ENCODE measurements around the gene PLXNA1.

Gene PLXNA1

GRCh38 chr3:126987129-126987528 lies 4.2 kb downstream of the PLXNA1 start:
- DNase-seq (ENCODE audit: low read depth in 1 of 2, low spot score in 1 of 2) = no peak

GRCh38 chr3:126987596-126987995 lies 4.7 kb downstream of the PLXNA1 start:
- no peak for DNase-seq (ENCODE audit: low read depth in 1 of 2, low spot score in 1 of 2)

GRCh38 chr3:126988451-126989021 lies 5.6 kb downstream of the PLXNA1 start:
- no peak for DNase-seq (ENCODE audit: low read depth in 1 of 2, low spot score in 1 of 2)

GRCh38 chr3:126989316-126990023 lies 6.6 kb downstream of the PLXNA1 start:
- DNase-seq (ENCODE audit: low read depth in 1 of 2, low spot score in 1 of 2) = no peak

- DNase-seq (ENCODE audit: low read depth in 1 of 2, low spot score in 1 of 2) = no peak
Observed at GRCh38 chr3:126990024-126990700, 7.2 kb downstream of the PLXNA1 start.

GRCh38 chr3:126990890-126991289 lies 8.0 kb downstream of the PLXNA1 start:
- DNase-seq (ENCODE audit: low read depth in 1 of 2, low spot score in 1 of 2) = no peak

- no peak for DNase-seq (ENCODE audit: low read depth in 1 of 2, low spot score in 1 of 2)
Observed at GRCh38 chr3:126991366-126992200, 8.7 kb downstream of the PLXNA1 start.

- no peak for DNase-seq (ENCODE audit: low read depth in 1 of 2, low spot score in 1 of 2)
Observed at GRCh38 chr3:126992216-126992615, 9.3 kb downstream of the PLXNA1 start.

- DNase-seq (ENCODE audit: low read depth in 1 of 2, low spot score in 1 of 2) = no peak
Observed at GRCh38 chr3:126992776-126993175, 9.9 kb downstream of the PLXNA1 start.

- DNase-seq (ENCODE audit: low read depth in 1 of 2, low spot score in 1 of 2) = no peak
Observed at GRCh38 chr3:126993436-126993835, 10.5 kb downstream of the PLXNA1 start.

- no peak for DNase-seq (ENCODE audit: low read depth in 1 of 2, low spot score in 1 of 2)
Observed at GRCh38 chr3:126994661-126995245, 11.8 kb downstream of the PLXNA1 start.

GRCh38 chr3:126995254-126995780 lies 12.4 kb downstream of the PLXNA1 start:
- DNase-seq (ENCODE audit: low read depth in 1 of 2, low spot score in 1 of 2) = no peak

GRCh38 chr3:126995926-126996512 lies 13.1 kb downstream of the PLXNA1 start:
- DNase-seq (ENCODE audit: low read depth in 1 of 2, low spot score in 1 of 2) = no peak

- DNase-seq (ENCODE audit: low read depth in 1 of 2, low spot score in 1 of 2) = no peak
Observed at GRCh38 chr3:126996905-126997304, 14.0 kb downstream of the PLXNA1 start.

GRCh38 chr3:126997455-126998038 lies 14.6 kb downstream of the PLXNA1 start:
- no peak for DNase-seq (ENCODE audit: low read depth in 1 of 2, low spot score in 1 of 2)

- no peak for DNase-seq (ENCODE audit: low read depth in 1 of 2, low spot score in 1 of 2)
Observed at GRCh38 chr3:126998320-126998719, 15.4 kb downstream of the PLXNA1 start.

- no peak for DNase-seq (ENCODE audit: low read depth in 1 of 2, low spot score in 1 of 2)
Observed at GRCh38 chr3:126998728-126999127, 15.8 kb downstream of the PLXNA1 start.

GRCh38 chr3:126999383-126999782 lies 16.5 kb downstream of the PLXNA1 start:
- no peak for DNase-seq (ENCODE audit: low read depth in 1 of 2, low spot score in 1 of 2)

GRCh38 chr3:127000119-127000518 lies 17.2 kb downstream of the PLXNA1 start:
- DNase-seq (ENCODE audit: low read depth in 1 of 2, low spot score in 1 of 2) = no peak

- DNase-seq (ENCODE audit: low read depth in 1 of 2, low spot score in 1 of 2) = no peak
Observed at GRCh38 chr3:127000761-127001160, 17.8 kb downstream of the PLXNA1 start.

All from activated T-helper 1 cell treated with anti-CD3 and anti-CD28 coated beads, Interleukin-2, amount 50 U/mL, for 16 hours (primary cell).